Activated CD8-positive, alpha-beta T cell treated with anti-CD3 and anti-CD28 coated beads for 36 hours (primary cell): Measurements from ENCODE around the gene TMEM234. TPM values are rescaled to one million over a fixed set of nuclear protein-coding genes. Genes with fewer than 3 reads are reported as not detected.
A peak's percentile ranks its signal among the peaks of the same experiment; 100 is the strongest.

ENCODE experiments used
- ATAC-seq: fragments of 200-7000 bp; cut with Tn5 transposase; one replicate; pipeline ENCODE4 v1.10.0; 2021; ENCODE audit warnings: mild to moderate bottlenecking, moderate library complexity
- CTCF ChIA-PET: fragments of 350-600 bp; sonication (Branson Sonifier 250); formaldehyde crosslinking; loops from one replicate; lab custom pipeline; 2021; ENCODE audit warnings: antibody characterized with exemption; lab: Charles Lee
- POLR2A ChIA-PET: fragments of 350-600 bp; sonication (Branson Sonifier 250); formaldehyde crosslinking; loops from one replicate; lab custom pipeline; 2021; ENCODE audit warnings: antibody characterized with exemption; lab: Charles Lee
- DNase-seq: peaks from one replicate; pipeline ENCODE4 v3.0.0-alpha.2; 2020
- H3K27ac Mint-ChIP-seq: one replicate; pipeline ENCODE4 v1.8.0; 2021; ENCODE audit warnings: mild to moderate bottlenecking, mixed read lengths
- H3K27me3 Mint-ChIP-seq: one replicate; pipeline ENCODE4 v1.8.0; 2021; ENCODE audit warnings: mixed read lengths
- H3K36me3 Mint-ChIP-seq: one replicate; pipeline ENCODE4 v1.8.0; 2021; ENCODE audit warnings: low read depth, mixed read lengths
- H3K4me1 Mint-ChIP-seq: one replicate; pipeline ENCODE4 v1.8.0; 2021; ENCODE audit warnings: low read depth, mixed read lengths
- H3K4me3 Mint-ChIP-seq: one replicate; pipeline ENCODE4 v1.8.0; 2021; ENCODE audit warnings: mild to moderate bottlenecking, moderate library complexity, mixed read lengths
- H3K9me3 Mint-ChIP-seq: one replicate; pipeline ENCODE4 v1.8.0; 2021; ENCODE audit warnings: mixed read lengths
- CTCF ChIP-seq: fragments of 200-600 bp; IDR thresholded peaks from one replicate; pipeline ENCODE4 v1.8.0; 2022; ENCODE audit warnings: antibody characterized with exemption, mild to moderate bottlenecking
- intact Hi-C: fragments of 100-400 bp; cut with micrococcal nuclease; formaldehyde crosslinking; loops from one replicate; pipeline ENCODE4 v1.10.0; 2022
- total RNA-seq, 2 experiments: library from RNA; stranded (reverse); gene quantifications; one replicate each; pipeline ENCODE4 v1.2.3, GENCODE V29; 2021

TMEM234 gene
- total RNA-seq, 2 experiments from 2014 or later = 6.9 to 7.7 TPM

- intact Hi-C loops = no loop called here
- ChIA-PET POLR2A (interaction anchor here (1.0 to 8.2 kb wide), 7 partner anchors 15 to 109 kb away, joined by 3 to 141 read pairs (median 4); partner anchors contain the start of genes CCDC28B, KPNA6 and TMEM39B), CTCF (interaction anchor here (0.6 to 1.2 kb wide), 4 partner anchors 10 to 73 kb away, joined by 3 to 4 read pairs (median 3); partner anchors contain the start of gene KPNA6)
- H3K36me3 Mint-ChIP-seq = peaks cover 53% of the 10 kb centered on the region
- peak overlapping the region; percentile 98 for H3K27ac Mint-ChIP-seq
- peaks cover 53% of the 10 kb centered on the region for H3K4me1 Mint-ChIP-seq
- no peak for TF ChIP-seq CTCF
- DNase-seq = no peak
- no peaks in the 10 kb centered on the region for H3K27me3 Mint-ChIP-seq
- peak overlapping the region; percentile 97 for H3K4me3 Mint-ChIP-seq
- no peak for ATAC-seq
- H3K9me3 Mint-ChIP-seq = no peaks in the 10 kb centered on the region
These were observed 40.6 kb downstream of the TMEM234 start for GRCh38 chr1:32181563-32181962.

- DNase-seq (no peak), ATAC-seq (no peak)
- H3K27ac Mint-ChIP-seq = peak overlapping the region; percentile 98
- POLR2A ChIA-PET = interaction anchor here (0.9 to 8.2 kb wide), 9 partner anchors 16 to 214 kb away, joined by 3 to 141 read pairs (median 4); partner anchors contain the start of genes BSDC1, CCDC28B, KPNA6 and TMEM39B
- H3K36me3 Mint-ChIP-seq = peaks cover 48% of the 10 kb centered on the region
- no peak for TF ChIP-seq CTCF
- no peaks in the 10 kb centered on the region for H3K27me3 Mint-ChIP-seq
- H3K9me3 Mint-ChIP-seq = no peaks in the 10 kb centered on the region
- intact Hi-C loops = no loop called here
- H3K4me3 Mint-ChIP-seq = peak overlapping the region; percentile 97
- peaks cover 48% of the 10 kb centered on the region for H3K4me1 Mint-ChIP-seq
- CTCF ChIA-PET = interaction anchor here (0.6 to 2.2 kb wide), 3 partner anchors 10 to 73 kb away, joined by 3 to 9 read pairs (median 8); partner anchors contain the start of gene KPNA6
These were observed 41.1 kb downstream of the TMEM234 start for GRCh38 chr1:32181065-32181464.

GRCh38 chr1:32180186-32181060 lies 41.7 kb downstream of the TMEM234 start:
- H3K36me3 Mint-ChIP-seq = peaks cover 43% of the 10 kb centered on the region
- intact Hi-C loops = no loop called here

GRCh38 chr1:32179443-32180185 lies 42.5 kb downstream of the TMEM234 start, which contains the start of gene TXLNA:
TSS of gene TXLNA (plus strand) at chr1:32179675. CDS start at chr1:32180346, 671 bp downstream.
- DNase-seq (peak; percentile 94), ATAC-seq (peak; percentile 92)
- Mint-ChIP-seq H3K4me1 (peaks cover 38% of the 10 kb centered on the region), H3K9me3 (no peaks in the 10 kb centered on the region), H3K4me3 (peak within 1 kb of the TSS; percentile 97), H3K27ac (peak within 1 kb of the TSS; percentile 98), H3K27me3 (no peaks in the 10 kb centered on the region), H3K36me3 (peaks cover 41% of the 10 kb centered on the region)
- ChIA-PET CTCF (interaction anchor here (1.1 to 2.2 kb wide), 3 partner anchors 36 to 72 kb away, joined by 3 to 9 read pairs (median 8); partner anchors contain the start of gene KPNA6), POLR2A (interaction anchor here (0.6 to 8.2 kb wide), 16 partner anchors 12 to 195 kb away, joined by 3 to 141 read pairs (median 4); partner anchors contain the start of genes CCDC28B, IQCC, KHDRBS1 and KPNA6)
- no peak for TF ChIP-seq CTCF
- intact Hi-C loops = no loop called here

More at GRCh38 chr1:32180186-32181060, 41.7 kb downstream of the TMEM234 start:
- POLR2A ChIA-PET = interaction anchor here (0.7 to 8.2 kb wide), 15 partner anchors 13 to 214 kb away, joined by 3 to 141 read pairs (median 4); partner anchors contain the start of genes BSDC1, CCDC28B, IQCC and KPNA6
- no peaks in the 10 kb centered on the region for H3K27me3 Mint-ChIP-seq
- no peaks in the 10 kb centered on the region for H3K9me3 Mint-ChIP-seq
- CTCF ChIA-PET = interaction anchor here (0.6 to 2.2 kb wide), 4 partner anchors 9 to 72 kb away, joined by 3 to 9 read pairs (median 6); partner anchors contain the start of gene KPNA6
- peak overlapping the region; percentile 98 for H3K27ac Mint-ChIP-seq
- ATAC-seq = peak; percentile 25
- H3K4me1 Mint-ChIP-seq = peaks cover 43% of the 10 kb centered on the region
- H3K4me3 Mint-ChIP-seq = peak overlapping the region; percentile 97
- peak; percentile 53 for DNase-seq
- no peak for TF ChIP-seq CTCF
